SH-SY5Y (cell line): ENCODE measurements around the gene SPC24.

ENCODE experiments used
- GATA2 ChIP-seq: IDR thresholded peaks from 2 replicates; pipeline ENCODE4 v1.6.1; 2011; ENCODE audit warnings: mild to moderate bottlenecking, low read depth, low read length
- GATA3 ChIP-seq: IDR thresholded peaks from 2 replicates; pipeline ENCODE4 v1.6.1; 2011; ENCODE audit warnings: low read depth, mild to moderate bottlenecking, low read length, moderate library complexity

- no peak for TF ChIP-seq GATA3
- TF ChIP-seq GATA2 = no peak
Observed at GRCh38 chr19:11177592-11177991, 22.0 kb upstream of the SPC24 start.
